Right renal pelvis (tissue), 4 donors: ENCODE data around the gene FABP7. TPM values are rescaled to one million over a fixed set of nuclear protein-coding genes. Genes with fewer than 3 reads are reported as not detected.
"Not testable (repeated sequence)": the region's sequence is repeated elsewhere in the genome, so short reads cannot be mapped to it uniquely, and the experiment has no call there.

ENCODE experiments used
- DNase-seq, 4 donors: peaks; one replicate each; pipeline ENCODE4 v3.0.0-alpha.2; 2013; ENCODE audit warnings: low read depth in 4 of 4, low spot score in 3 of 4, missing footprints in 1 of 4
- polyA plus RNA-seq, 4 donors: library from polyadenylated mRNA; unstranded; fragments of 120-200 nt; gene quantifications; one replicate each; pipeline ENCODE4 v1.2.1, GENCODE V29; 2013; ENCODE audit not compliant: insufficient read length in 4 of 4

Gene FABP7
- under 1 TPM; 0.17 to 0.35 (median 0.25) TPM for polyA plus RNA-seq

GRCh38 chr6:122779667-122780066 is at the start of gene FABP7:
TSS of gene FABP7 (plus strand) at chr6:122779716. CDS start at chr6:122779795, 79 bp downstream.
- no peak for DNase-seq

- no peak for DNase-seq
These were observed 49.2 kb upstream of the FABP7 start for GRCh38 chr6:122730334-122730733.

- DNase-seq = peak in 3 of 4 donors; percentile 22 to 25 (median 24)
These were observed 48.6 kb upstream of the FABP7 start for GRCh38 chr6:122730775-122731386.

GRCh38 chr6:122733259-122733658 is 46.3 kb upstream of the FABP7 start:
- DNase-seq = no peak

- no peak for DNase-seq
These were observed 44.8 kb upstream of the FABP7 start for GRCh38 chr6:122734529-122735395.

- no peak for DNase-seq
These were observed 43.9 kb upstream of the FABP7 start for GRCh38 chr6:122735582-122735981.

GRCh38 chr6:122736163-122736562 is 43.4 kb upstream of the FABP7 start:
- no peak for DNase-seq

- DNase-seq = no peak
These were observed 42.9 kb upstream of the FABP7 start for GRCh38 chr6:122736616-122737015.

GRCh38 chr6:122740091-122740490 is 39.4 kb upstream of the FABP7 start:
- no peak for DNase-seq

- DNase-seq = no peak
These were observed 38.6 kb upstream of the FABP7 start for GRCh38 chr6:122740936-122741335.

GRCh38 chr6:122744247-122744646 is 35.3 kb upstream of the FABP7 start:
- not testable (repeated sequence) for DNase-seq

- DNase-seq = not testable (repeated sequence)
These were observed 34.7 kb upstream of the FABP7 start for GRCh38 chr6:122744856-122745255.

- no peak for DNase-seq
These were observed 32.8 kb upstream of the FABP7 start for GRCh38 chr6:122746688-122747087.

- no peak for DNase-seq
These were observed 31.9 kb upstream of the FABP7 start for GRCh38 chr6:122747573-122747972.

GRCh38 chr6:122748945-122749344 is 30.6 kb upstream of the FABP7 start:
- not testable (repeated sequence) for DNase-seq

- no peak for DNase-seq
These were observed 30.0 kb upstream of the FABP7 start for GRCh38 chr6:122749451-122750050.

- no peak for DNase-seq
These were observed 28.2 kb upstream of the FABP7 start for GRCh38 chr6:122751326-122751725.

- DNase-seq = no peak
These were observed 27.1 kb upstream of the FABP7 start for GRCh38 chr6:122752459-122752858.

GRCh38 chr6:122753000-122753687 is 26.4 kb upstream of the FABP7 start:
- no peak for DNase-seq

GRCh38 chr6:122753688-122754056 is 25.8 kb upstream of the FABP7 start:
- no peak for DNase-seq

GRCh38 chr6:122754191-122754731 is 25.3 kb upstream of the FABP7 start:
- no peak for DNase-seq
